Chondrocyte (in vitro differentiated cells): ENCODE results near the gene KCNH5. TPM values are rescaled to one million over a fixed set of nuclear protein-coding genes. Genes with fewer than 3 reads are reported as not detected.

Source experiments
- DNase-seq: peaks from one replicate; pipeline ENCODE4 v3.0.0; 2021; ENCODE audit warnings: mixed read lengths, low spot score
- H3K27ac Mint-ChIP-seq: one replicate; pipeline ENCODE4 v1.8.0; 2021; ENCODE audit warnings: mild to moderate bottlenecking, moderate library complexity, mixed read lengths; ENCODE audit not compliant: unreplicated experiment
- H3K27me3 Mint-ChIP-seq: 2 replicates; pipeline ENCODE4 v1.8.0; 2021; ENCODE audit warnings: low read depth, mixed read lengths
- H3K36me3 Mint-ChIP-seq: 2 replicates; pipeline ENCODE4 v1.8.0; 2021; ENCODE audit warnings: low read depth, mixed read lengths
- H3K4me1 Mint-ChIP-seq: 2 replicates; pipeline ENCODE4 v1.8.0; 2021; ENCODE audit warnings: low read depth, mild to moderate bottlenecking, mixed read lengths
- H3K4me3 Mint-ChIP-seq: one replicate; pipeline ENCODE4 v1.8.0; 2021; ENCODE audit warnings: mild to moderate bottlenecking, moderate library complexity, mixed read lengths; ENCODE audit not compliant: unreplicated experiment
- H3K9me3 Mint-ChIP-seq: 2 replicates; pipeline ENCODE4 v1.8.0; 2021; ENCODE audit warnings: low read depth, mixed read lengths
- total RNA-seq: library from RNA; stranded (reverse); gene quantifications from 3 replicates; pipeline ENCODE4 v1.2.1, GENCODE V29; 2021
- TF ChIP-seq, protein P1 (sequence below): fragments of 200-600 bp; sonication (generic); IDR thresholded peaks from 2 replicates; pipeline ENCODE4 v1.5.0; 2021; ENCODE audit warnings: antibody characterized with exemption, mild to moderate bottlenecking, moderate library complexity

KCNH5 gene
- total RNA-seq, 1 donor from 2014 or later: not detected

DNA sequence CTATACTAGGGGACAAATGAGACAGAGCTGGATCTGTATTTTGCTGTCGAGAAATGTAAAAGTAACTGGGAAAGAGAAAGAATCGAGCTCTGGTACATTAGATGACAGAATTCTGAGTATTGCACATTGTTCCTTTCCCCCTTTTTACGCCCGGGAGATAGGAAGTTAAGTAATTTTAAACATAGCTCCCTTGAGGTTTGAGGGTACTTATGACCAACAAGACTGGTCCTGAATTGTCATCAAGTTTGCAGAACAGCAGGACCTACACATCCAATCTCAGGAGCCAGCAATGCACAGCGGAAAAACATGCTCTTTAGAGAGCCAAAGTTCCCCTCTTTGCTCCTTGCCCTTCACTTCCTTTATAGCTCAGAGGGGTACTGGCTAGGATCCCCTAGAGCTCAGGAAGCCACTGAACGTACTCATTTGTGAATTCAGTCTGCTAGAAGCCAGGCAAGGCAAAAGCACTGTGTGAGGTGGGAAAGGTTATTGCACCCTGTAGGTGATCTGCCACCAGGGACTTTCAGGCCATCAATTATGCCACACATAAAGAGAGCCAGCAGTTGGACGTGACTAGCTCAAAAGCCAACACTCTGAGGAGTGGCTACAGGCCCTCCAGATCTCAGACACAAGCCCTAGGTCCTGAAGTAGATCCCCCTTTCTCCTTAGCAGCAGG, 333.8 kb downstream of the KCNH5 start:
- Mint-ChIP-seq H3K36me3 (no peaks in the 10 kb centered on the region), H3K9me3 (no peaks in the 10 kb centered on the region), H3K27me3 (peaks cover 1% of the 10 kb centered on the region), H3K4me1 (no peaks in the 10 kb centered on the region), H3K4me3 (no peak overlapping the region), H3K27ac (no peak overlapping the region)
- TF ChIP-seq, protein P1, sequence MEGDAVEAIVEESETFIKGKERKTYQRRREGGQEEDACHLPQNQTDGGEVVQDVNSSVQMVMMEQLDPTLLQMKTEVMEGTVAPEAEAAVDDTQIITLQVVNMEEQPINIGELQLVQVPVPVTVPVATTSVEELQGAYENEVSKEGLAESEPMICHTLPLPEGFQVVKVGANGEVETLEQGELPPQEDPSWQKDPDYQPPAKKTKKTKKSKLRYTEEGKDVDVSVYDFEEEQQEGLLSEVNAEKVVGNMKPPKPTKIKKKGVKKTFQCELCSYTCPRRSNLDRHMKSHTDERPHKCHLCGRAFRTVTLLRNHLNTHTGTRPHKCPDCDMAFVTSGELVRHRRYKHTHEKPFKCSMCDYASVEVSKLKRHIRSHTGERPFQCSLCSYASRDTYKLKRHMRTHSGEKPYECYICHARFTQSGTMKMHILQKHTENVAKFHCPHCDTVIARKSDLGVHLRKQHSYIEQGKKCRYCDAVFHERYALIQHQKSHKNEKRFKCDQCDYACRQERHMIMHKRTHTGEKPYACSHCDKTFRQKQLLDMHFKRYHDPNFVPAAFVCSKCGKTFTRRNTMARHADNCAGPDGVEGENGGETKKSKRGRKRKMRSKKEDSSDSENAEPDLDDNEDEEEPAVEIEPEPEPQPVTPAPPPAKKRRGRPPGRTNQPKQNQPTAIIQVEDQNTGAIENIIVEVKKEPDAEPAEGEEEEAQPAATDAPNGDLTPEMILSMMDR: no peak
- DNase-seq: no peak

GRCh38 chr14:62710811-62711210, 334.4 kb downstream of the KCNH5 start:
- Mint-ChIP-seq H3K27ac (no peak overlapping the region), H3K4me3 (no peak overlapping the region), H3K9me3 (no peaks in the 10 kb centered on the region), H3K36me3 (no peaks in the 10 kb centered on the region), H3K4me1 (no peaks in the 10 kb centered on the region), H3K27me3 (no peaks in the 10 kb centered on the region)
- TF ChIP-seq, protein P1: no peak
- no peak for DNase-seq

DNA sequence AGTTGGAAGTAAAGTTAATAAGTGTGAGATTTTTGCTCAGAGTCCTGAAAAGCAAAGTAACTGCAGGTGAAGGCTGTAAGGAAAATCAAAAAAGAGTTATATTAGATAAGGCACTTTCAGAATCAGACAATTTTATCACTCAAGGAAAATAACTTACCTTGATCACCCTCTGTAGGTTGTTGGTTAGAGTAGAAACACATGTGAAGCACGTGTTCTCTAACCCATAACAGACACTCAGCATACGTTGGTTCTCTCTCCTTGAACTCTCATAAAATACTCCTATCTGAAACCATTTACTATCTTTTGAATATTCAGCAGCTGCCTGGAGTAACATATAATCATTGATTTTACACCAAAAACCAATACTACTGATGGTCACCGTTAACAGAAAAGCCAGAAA, 335.5 kb downstream of the KCNH5 start:
- no peak overlapping the region for H3K27ac Mint-ChIP-seq
- H3K4me3 Mint-ChIP-seq: no peak overlapping the region
- no peaks in the 10 kb centered on the region for H3K9me3 Mint-ChIP-seq
- H3K27me3 Mint-ChIP-seq: no peaks in the 10 kb centered on the region
- H3K4me1 Mint-ChIP-seq: no peaks in the 10 kb centered on the region
- no peaks in the 10 kb centered on the region for H3K36me3 Mint-ChIP-seq
- DNase-seq: no peak
- TF ChIP-seq, protein P1: no peak

DNA sequence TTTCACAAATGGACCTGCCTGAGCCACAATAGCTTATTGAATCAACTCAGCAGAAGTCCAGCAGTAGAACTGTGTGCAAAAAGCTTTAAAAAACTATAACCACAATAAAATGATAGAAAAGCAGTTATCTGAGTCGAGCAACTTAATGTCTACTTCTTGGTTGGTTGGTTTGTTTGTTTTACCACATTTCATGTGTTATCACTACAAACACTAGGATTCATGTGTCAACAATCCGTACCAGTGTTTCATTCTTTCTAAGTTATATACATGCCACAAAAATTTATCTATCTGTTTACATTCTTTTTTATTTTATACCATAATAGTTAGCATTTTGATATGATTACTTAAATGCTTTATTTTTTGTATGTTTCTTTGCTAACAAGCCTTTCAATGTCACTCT, 339.0 kb downstream of the KCNH5 start:
- TF ChIP-seq, protein P1: no peak
- no peak overlapping the region for H3K27ac Mint-ChIP-seq
- H3K4me1 Mint-ChIP-seq: no peaks in the 10 kb centered on the region
- H3K27me3 Mint-ChIP-seq: peaks cover 3% of the 10 kb centered on the region
- H3K4me3 Mint-ChIP-seq: no peak overlapping the region
- no peaks in the 10 kb centered on the region for H3K36me3 Mint-ChIP-seq
- H3K9me3 Mint-ChIP-seq: no peaks in the 10 kb centered on the region
- no peak for DNase-seq

- DNase-seq: no peak
- H3K4me3 Mint-ChIP-seq: no peak overlapping the region
- H3K4me1 Mint-ChIP-seq: no peaks in the 10 kb centered on the region
- no peak overlapping the region for H3K27ac Mint-ChIP-seq
- no peaks in the 10 kb centered on the region for H3K9me3 Mint-ChIP-seq
- TF ChIP-seq, protein P1: no peak
- peaks cover 6% of the 10 kb centered on the region for H3K27me3 Mint-ChIP-seq
- no peaks in the 10 kb centered on the region for H3K36me3 Mint-ChIP-seq
Observed at GRCh38 chr14:62697461-62697860, 347.8 kb downstream of the KCNH5 start.
